ENCODE measurements around the gene TTYH3. TPM values are rescaled to one million over a fixed set of nuclear protein-coding genes. Genes with fewer than 3 reads are reported as not detected.

The TTYH3 gene
- total and polyA plus RNA-seq, 2 of the 8 experiments (the other 6 are each of a cell fraction or from before 2014, with no cell fraction given), result 66.2 to 169 TPM

- ChIA-PET CTCF (ENCODE audit: partially characterized antibody) (interaction anchor here (0.5 to 2.6 kb wide), 9 partner anchors 9 to 576 kb away, joined by 3 to 13 read pairs (median 4); no protein-coding TSS in a partner anchor), POLR2A (ENCODE audit: partially characterized antibody) (interaction anchor here (0.9 to 1.2 kb wide), 3 partner anchors 11 to 28 kb away, joined by 3 read pairs; no protein-coding TSS in a partner anchor)
- no peak overlapping the region for H2BK15ac ChIP-seq (ENCODE audit: low read length)
- DNase-seq (ENCODE audit: low read depth in 1 of 2, low spot score in 2 of 2) (no peak), FAIRE-seq (no peak)
- H3K18ac ChIP-seq (ENCODE audit: extremely low read depth, low read length), result no peak overlapping the region
- WGBS, 2 experiments (ENCODE audit: extremely low coverage in 1 of 2, insufficient coverage in 1 of 2, insufficient read length in 1 of 2, insufficient replicate concordance in 2 of 2, low coverage in 1 of 2, low lambda C conversion rate in 2 of 2, missing lambda C conversion rate in 1 of 2), result 90% methylated on average over 22 of the region's 22 CpGs; no CpG with 5 or more reads in 1 of the 2 experiments
- H2BK5ac ChIP-seq (ENCODE audit: low read depth, low read length), result no peak overlapping the region
- H3K4ac ChIP-seq (replicated peaks; ENCODE audit: insufficient read length, low read depth, low read length), result no peak overlapping the region
- no peaks in the 10 kb centered on the region for H3K79me1 ChIP-seq (ENCODE audit: low read depth, low read length)
- no peak overlapping the region for H4K8ac ChIP-seq (ENCODE audit: extremely low read depth, insufficient read depth, low read length)
- H3K9me3 ChIP-seq (ENCODE audit: insufficient read depth in 2 of 2, low read depth in 1 of 2, low read length in 1 of 2), result no peaks in the 10 kb centered on the region
- no peak overlapping the region for H3K56ac ChIP-seq (replicated peaks; ENCODE audit: insufficient read length, low read depth, low read length)
- H3K4me3 ChIP-seq (ENCODE audit: extremely low read depth in 1 of 4, insufficient read depth in 2 of 4, low read depth in 3 of 4, low read length in 4 of 4), result no peak overlapping the region
- no peaks in the 10 kb centered on the region for H4K20me1 ChIP-seq (replicated peaks in 1 of 2; ENCODE audit: control insufficient read depth in 1 of 2, insufficient read depth in 2 of 2, low read length in 2 of 2)
- no peak overlapping the region for H4K5ac ChIP-seq (ENCODE audit: insufficient read length, low read depth, low read length)
- H2BK120ac ChIP-seq (replicated peaks; ENCODE audit: low read depth, low read length), result no peak overlapping the region
- peaks cover 0 to 2% (median 0%) of the 10 kb centered on the region in 4 experiments; a peak in 1 of 8 replicates for H3K36me3 ChIP-seq (ENCODE audit: control insufficient read depth in 2 of 4, insufficient read depth in 4 of 4, low read length in 3 of 4)
- no peak overlapping the region for H2AK5ac ChIP-seq (ENCODE audit: low read depth, low read length)
- H3K27me3 ChIP-seq (replicated peaks in 1 of 4; ENCODE audit: control insufficient read depth in 3 of 4, extremely low read depth in 1 of 4, insufficient read depth in 3 of 4, low read length in 3 of 4), result no peaks in the 10 kb centered on the region
- H4K91ac ChIP-seq (replicated peaks; ENCODE audit: insufficient read length, low read length), result no peak overlapping the region
- H3K23ac ChIP-seq (ENCODE audit: insufficient read length), result no peak overlapping the region
- no peak overlapping the region for H3K14ac ChIP-seq (ENCODE audit: insufficient read length)
- no peak overlapping the region for H2BK20ac ChIP-seq (ENCODE audit: low read length)
- H3K4me1 ChIP-seq (replicated peaks in 1 of 4; ENCODE audit: control insufficient read depth in 3 of 4, insufficient read depth in 4 of 4, low read length in 3 of 4), result peaks cover 0 to 3% (median 1%) of the 10 kb centered on the region in 4 experiments; a peak in 2 of 7 replicates
- H2AFZ ChIP-seq (ENCODE audit: low read length), result no peak overlapping the region
- H3K79me2 ChIP-seq (ENCODE audit: control insufficient read depth in 1 of 2, insufficient read depth in 2 of 2, low read length in 2 of 2), result no peaks in the 10 kb centered on the region
- no peaks in the 10 kb centered on the region for H3K23me2 ChIP-seq (ENCODE audit: low read depth, low read length)
- H3K27ac ChIP-seq (ENCODE audit: low read depth, low read length), result no peak overlapping the region
- H2BK12ac ChIP-seq (ENCODE audit: low read depth, low read length), result no peak overlapping the region
- no peak overlapping the region for H3K4me2 ChIP-seq (ENCODE audit: insufficient read depth in 1 of 2, low read depth in 2 of 2, low read length in 2 of 2)
- no peak overlapping the region for H3K9ac ChIP-seq (replicated peaks in 1 of 4; ENCODE audit: extremely low read depth in 1 of 4, low read depth in 3 of 4, low read length in 3 of 4)
- no peak for TF ChIP-seq E2F6 (IDR thresholded peaks at IDR 0.05)
- TF ChIP-seq KDM4A (IDR thresholded peaks at IDR 0.05; ENCODE audit: low read depth, low read length, severe bottlenecking), result no peak
- no peak for TF ChIP-seq TAF7 (optimal IDR thresholded peaks at IDR 0.05; ENCODE audit: borderline replicate concordance, low read depth, low read length)
- TF ChIP-seq CTBP2 (IDR thresholded peaks at IDR 0.05; ENCODE audit: borderline replicate concordance, insufficient read depth, insufficient read length, low read length), result no peak
- TF ChIP-seq POLR2A (IDR thresholded peaks at IDR 0.05; ENCODE audit: control extremely low read depth in 1 of 2, low read depth in 2 of 2, low read length in 2 of 2), result no peak
- TF ChIP-seq TBP (IDR thresholded peaks at IDR 0.05; ENCODE audit: low read depth, low read length), result no peak
Measured at GRCh38 chr7:2596464-2597272, 35.1 kb upstream of the TTYH3 start.

Measured in H1 (cell line).